Measurements from ENCODE around the gene PCNX2.

PCNX2 gene

GRCh38 chr1:233261695-233262094, 33.8 kb downstream of the PCNX2 start:
- no peak for DNase-seq (ENCODE audit: low read depth in 3 of 3)

DNA sequence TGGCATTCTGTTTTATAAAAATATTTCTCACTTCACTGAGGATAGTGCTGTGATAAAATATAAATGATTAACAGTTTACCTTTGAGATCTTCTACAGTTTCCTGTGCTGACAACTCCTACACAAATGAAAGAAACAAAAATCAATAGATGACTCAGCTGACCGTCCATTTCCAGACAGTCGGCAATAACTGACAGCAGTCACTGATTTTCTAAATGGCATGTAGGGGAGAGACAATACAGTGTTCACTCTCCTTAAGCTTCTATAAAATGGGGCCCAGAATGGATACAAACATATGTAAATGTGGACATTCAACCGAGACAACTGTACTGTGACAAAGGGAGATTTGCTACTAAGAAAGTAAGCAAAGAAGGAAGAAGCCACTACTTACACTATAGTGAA, 34.3 kb downstream of the PCNX2 start:
- no peak for DNase-seq (ENCODE audit: low read depth in 3 of 3)

GRCh38 chr1:233257786-233258185, 37.7 kb downstream of the PCNX2 start:
- no peak for DNase-seq (ENCODE audit: low read depth in 3 of 3)

- DNase-seq (ENCODE audit: low read depth in 3 of 3), result no peak
These were observed 38.7 kb downstream of the PCNX2 start for GRCh38 chr1:233256789-233257188.

DNA sequence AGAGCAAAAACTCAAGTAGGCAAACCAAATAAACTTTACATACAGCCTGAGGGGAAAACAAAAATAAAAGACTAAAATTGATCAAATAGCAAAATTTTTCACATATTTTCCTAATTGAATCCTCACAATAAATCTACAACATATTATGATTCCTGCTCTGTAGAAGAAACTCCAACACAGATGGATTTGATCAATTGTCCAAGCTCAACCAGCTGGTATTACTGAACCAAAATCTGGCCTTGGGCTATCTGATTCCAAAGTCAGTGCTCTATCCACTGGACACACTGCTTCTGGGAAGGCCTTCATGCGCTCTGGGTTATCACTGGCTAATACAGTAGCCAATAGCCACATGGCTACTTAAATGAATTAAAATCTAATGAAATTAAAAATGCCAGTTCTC, 39.3 kb downstream of the PCNX2 start:
- DNase-seq (ENCODE audit: low read depth in 3 of 3), result no peak

DNA sequence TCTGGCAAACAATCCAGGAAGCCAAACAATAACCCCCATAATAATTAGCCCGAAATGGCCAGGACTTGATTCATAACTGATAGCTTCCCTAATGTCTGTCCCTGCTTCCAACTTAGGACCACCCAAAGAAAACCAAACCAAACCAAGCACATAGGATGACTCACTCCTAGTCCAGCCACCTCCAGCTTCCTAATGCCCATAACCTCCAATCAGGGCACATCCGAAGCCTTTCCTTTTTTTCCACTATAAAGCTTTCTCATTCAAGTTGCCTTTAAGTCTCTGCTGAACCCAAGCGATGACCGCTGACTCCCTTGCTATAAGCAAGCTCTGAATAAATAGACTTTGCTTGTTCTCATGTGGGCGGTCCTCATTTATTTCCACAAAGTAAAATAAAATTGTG, 40.4 kb downstream of the PCNX2 start:
- DNase-seq (ENCODE audit: low read depth in 3 of 3), result no peak

DNA sequence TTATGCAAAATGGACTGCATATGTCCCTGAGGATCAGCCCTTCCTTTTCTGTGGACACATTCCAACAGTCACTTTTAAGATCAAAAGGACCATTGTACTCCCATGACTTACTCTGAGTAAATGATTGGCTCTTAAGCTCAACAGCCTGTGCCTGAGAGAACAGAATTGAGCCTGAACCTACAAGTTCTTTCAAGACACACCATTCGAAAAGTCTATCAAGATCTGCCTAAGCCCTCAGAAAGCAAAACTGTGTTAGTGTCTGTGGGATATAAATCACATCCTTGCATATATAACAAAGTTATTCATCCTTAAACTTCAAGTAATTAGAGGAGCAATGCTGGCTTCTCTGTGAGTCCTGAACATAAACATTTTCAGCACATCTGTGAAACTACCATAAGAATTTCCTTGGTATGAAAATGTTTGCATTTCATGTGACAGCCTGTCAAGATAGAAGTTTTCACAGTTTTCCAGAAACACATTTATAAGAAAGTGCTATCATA, 41.6 kb downstream of the PCNX2 start:
- no peak for DNase-seq (ENCODE audit: low read depth in 3 of 3)

DNA sequence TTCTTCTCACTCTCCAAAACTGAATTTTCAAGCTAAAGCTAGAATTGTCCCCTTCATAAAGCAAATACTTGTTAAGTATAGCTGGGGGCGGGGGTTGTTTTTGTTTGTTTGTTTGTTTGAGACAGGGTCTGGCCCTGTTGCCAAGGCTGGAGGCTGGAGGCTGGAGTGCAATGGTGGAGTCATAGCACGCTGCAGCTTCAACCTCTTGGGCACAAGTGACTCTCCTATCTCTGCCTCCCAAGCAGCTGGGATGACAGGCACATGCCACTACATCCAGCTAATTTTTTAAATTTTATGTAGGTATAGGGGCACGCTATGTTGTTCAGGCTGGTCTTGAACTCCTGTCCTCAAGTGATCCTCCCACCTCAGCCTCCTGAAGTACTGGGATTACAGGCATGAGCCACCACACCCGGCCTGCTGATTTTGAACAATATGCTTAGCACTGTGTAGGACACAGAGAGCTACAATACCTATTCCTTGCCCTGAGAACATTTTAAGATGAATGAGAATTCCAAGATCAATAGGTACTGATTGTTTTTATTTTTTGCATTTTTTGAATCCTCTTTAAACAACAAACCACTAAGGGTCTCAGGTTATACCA, 42.2 kb downstream of the PCNX2 start:
- no peak for DNase-seq (ENCODE audit: low read depth in 3 of 3)

DNA sequence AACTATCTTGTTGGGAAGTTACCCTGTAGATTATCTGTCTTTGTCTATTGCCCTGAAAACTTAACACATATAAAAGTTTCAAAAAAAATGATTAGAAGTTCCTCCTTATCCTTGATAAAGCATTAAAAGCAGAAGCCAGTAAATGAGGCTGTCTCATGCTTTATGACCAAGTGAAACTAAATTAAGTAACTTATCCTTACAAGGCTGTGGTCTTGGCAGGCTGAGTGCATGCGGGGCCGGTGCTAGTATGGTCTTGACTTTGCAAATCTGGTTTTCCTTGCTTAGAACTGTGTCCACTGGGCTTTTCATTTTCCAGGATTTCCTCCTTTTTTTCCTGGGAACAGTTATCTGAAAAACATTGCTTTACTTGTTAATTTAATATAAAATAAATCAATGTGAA, 43.1 kb downstream of the PCNX2 start:
- DNase-seq (ENCODE audit: low read depth in 3 of 3), result no peak

GRCh38 chr1:233251201-233251720, 44.3 kb downstream of the PCNX2 start:
- no peak for DNase-seq (ENCODE audit: low read depth in 3 of 3)

GRCh38 chr1:233248014-233248413, 47.5 kb downstream of the PCNX2 start:
- no peak for DNase-seq (ENCODE audit: low read depth in 3 of 3)

- no peak for DNase-seq (ENCODE audit: low read depth in 3 of 3)
These were observed 48.6 kb downstream of the PCNX2 start for GRCh38 chr1:233246965-233247364.

GRCh38 chr1:233245191-233245765, 50.2 kb downstream of the PCNX2 start:
- no peak for DNase-seq (ENCODE audit: low read depth in 3 of 3)

DNA sequence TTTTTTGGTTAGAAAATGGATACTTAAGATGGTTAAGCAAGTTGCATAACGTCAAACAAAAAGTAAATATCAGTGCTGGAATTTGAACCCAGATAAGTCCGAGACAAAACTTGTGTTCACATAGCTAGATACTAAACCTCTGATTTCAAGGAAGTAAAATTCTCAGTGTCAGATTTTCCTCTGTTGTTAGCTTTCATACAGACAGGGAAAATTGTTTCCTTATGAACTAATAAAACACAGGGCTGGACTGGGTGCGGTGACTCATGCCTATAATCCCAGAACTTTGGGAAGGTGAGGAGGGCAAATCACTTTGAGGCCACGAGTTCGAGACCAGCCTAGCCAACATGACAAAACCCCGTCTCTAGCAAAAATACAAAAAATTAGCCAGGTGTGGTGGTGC, 51.3 kb downstream of the PCNX2 start:
- no peak for DNase-seq (ENCODE audit: low read depth in 3 of 3)

- no peak for DNase-seq (ENCODE audit: low read depth in 3 of 3)
These were observed 52.6 kb downstream of the PCNX2 start for GRCh38 chr1:233242827-233243483.

DNA sequence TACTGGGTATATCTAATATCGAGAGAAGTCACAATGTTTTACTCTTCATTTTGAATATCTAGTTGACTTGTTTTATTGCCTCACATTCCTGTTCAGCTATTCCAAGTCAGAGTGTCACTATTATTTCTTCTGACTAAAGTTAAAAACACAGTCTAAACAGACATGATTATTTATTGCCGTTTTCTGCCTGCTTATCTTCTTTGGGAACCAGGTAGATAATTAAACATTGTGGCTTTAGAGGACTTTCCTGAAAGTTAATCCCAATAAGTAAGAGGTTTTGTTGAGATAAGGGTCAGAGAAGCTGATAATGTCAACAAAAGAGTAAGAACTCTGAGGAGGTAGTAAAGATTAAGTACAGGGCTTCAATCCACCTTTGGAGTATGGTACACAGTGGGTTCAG, 53.8 kb downstream of the PCNX2 start:
- DNase-seq (ENCODE audit: low read depth in 3 of 3), result no peak

DNA sequence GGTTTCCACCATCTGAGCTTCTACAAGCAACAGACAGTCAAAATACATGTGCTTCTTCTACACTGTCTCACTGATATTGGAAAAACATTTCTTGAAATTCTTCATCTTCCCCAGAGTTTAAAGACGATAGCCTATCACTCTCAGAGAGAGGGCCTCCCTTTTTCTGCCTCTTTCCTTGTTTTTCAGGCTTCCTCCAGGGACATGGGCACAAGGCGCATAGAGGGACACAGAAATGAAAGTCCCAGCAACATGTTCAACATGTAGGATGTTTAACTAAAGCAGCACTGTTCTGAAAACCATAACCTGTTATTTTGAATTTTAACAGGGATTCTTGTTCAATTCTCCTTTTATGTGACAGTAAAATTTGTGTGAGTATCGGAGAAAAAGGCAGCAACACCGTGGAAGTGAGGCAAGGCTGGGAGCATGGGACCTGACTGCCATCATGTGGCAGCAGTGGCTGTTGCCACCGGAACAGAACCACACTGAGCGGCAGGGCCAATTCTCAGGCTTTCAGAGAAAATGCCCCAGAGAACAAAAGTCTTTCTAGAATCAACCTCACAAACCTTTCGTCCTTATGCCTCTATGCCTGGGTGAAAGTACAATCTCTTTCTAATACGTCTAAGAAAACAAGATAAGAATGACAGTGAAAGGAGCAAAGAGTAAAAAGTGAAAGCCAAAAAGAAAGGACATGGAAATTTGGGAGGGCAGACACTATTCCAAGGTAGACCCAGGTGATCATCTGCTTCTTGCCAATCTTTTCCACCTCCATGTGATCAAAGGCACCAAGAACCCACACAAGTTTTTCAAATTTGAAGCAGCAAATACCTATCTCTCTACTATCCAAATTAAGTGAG, 54.5 kb downstream of the PCNX2 start:
- DNase-seq (ENCODE audit: low read depth in 3 of 3), result no peak

- no peak for DNase-seq (ENCODE audit: low read depth in 3 of 3)
These were observed 55.2 kb downstream of the PCNX2 start for GRCh38 chr1:233240371-233240770.

GRCh38 chr1:233238884-233239431, 56.6 kb downstream of the PCNX2 start:
- no peak for DNase-seq (ENCODE audit: low read depth in 3 of 3)

DNA sequence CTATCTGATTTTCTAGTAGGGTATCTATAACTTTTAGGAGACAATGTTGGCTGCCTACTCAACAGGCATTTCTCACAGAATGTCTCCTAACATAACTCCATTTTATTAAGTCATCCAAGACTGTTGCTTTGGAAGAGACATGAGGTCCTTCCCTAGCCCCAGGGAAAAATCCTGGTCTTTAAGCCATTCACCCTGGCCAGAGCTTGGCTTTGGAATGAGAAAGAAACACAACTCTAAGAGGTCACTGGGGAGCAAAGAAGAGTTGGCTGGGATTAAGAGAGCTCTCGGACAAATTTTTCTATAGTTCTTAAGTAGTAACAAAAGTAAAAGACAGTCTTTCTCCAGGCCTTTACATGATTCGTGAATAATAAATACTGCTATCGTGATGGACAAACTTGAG, 57.9 kb downstream of the PCNX2 start:
- DNase-seq (ENCODE audit: low read depth in 3 of 3), result no peak

DNA sequence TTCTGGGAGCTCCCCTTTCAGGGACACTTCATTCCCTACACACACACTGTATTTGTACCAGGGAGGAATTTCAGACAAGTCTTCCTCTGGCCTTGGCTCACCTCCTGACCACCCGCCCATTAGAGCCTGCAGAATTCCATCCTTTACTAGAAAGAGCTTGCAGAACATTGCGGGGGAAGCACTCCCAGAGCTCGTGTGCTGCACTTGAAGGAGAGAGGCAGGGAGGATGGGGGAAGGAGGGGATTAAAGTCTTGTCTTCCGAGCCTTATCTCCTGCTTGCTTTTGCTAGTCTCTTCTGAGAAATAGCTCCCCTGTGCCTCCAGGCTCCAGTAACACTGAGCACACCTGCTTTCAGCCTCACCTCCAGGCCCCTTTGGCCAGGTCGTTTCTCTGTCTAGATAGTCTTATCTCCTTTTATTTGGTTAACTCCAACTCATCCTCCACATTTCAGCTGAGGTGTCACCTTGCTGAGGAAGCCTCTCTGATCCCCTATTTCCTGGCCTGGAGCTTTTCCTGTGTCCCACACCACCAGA, 62.0 kb downstream of the PCNX2 start:
- no peak for DNase-seq (ENCODE audit: low read depth in 3 of 3)

- no peak for DNase-seq (ENCODE audit: low read depth in 3 of 3)
These were observed 65.5 kb downstream of the PCNX2 start for GRCh38 chr1:233230011-233230410.

Measured in stimulated activated CD4-positive, alpha-beta T cell treated with anti-CD3 and anti-CD28 coated beads, TNF-alpha, amount 100 ng/mL, for 24 hours (primary cell).